Stimulated activated CD4-positive, alpha-beta T cell treated with anti-CD3 and anti-CD28 coated beads, Interleukin-15, amount 100 ng/mL, for 1 hour (primary cell): ENCODE measurements around the gene CD68.

ENCODE experiments used
- DNase-seq, 2 donors: peaks; one replicate each; pipeline ENCODE4 v3.0.0-alpha.2; 2020; ENCODE audit warnings: low read depth in 1 of 2, low spot score in 1 of 2

Gene CD68

GRCh38 chr17:7559320-7560171 is 19.9 kb upstream of the CD68 start:
- DNase-seq, result no peak

DNA sequence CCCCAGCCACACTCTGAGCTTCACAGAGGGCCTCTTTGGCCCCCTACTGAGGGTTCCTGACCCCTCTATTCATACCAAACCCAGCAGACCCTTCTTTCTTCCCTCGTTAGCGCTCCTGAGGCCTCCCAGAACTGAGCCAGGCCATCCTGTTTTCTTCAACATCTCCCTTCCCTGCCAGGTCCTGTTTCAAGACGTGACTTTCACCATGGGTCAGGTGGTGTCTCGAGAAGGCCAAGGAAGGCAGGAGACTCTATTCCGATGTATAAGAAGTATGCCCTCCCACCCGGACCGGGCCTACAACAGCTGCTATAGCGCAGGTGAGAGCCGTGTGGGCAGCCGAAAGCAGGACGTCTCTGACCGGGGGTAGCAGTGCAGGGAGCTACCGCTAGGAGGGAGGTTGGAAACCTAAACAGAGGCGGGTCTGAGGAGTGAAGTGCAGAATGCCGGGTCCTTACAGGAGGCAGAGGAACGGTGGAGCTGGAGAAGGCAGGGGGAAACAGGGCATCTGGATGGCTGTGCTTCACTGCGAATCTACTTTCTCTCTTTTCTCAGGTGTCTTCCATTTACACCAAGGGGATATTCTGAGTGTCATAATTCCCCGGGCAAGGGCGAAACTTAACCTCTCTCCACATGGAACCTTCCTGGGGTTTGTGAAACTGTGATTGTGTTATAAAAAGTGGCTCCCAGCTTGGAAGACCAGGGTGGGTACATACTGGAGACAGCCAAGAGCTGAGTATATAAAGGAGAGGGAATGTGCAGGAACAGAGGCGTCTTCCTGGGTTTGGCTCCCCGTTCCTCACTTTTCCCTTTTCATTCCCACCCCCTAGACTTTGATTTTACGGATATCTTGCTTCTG is 19.0 kb upstream of the CD68 start:
- peak in 1 of 2 donors; percentile 48 for DNase-seq

DNA sequence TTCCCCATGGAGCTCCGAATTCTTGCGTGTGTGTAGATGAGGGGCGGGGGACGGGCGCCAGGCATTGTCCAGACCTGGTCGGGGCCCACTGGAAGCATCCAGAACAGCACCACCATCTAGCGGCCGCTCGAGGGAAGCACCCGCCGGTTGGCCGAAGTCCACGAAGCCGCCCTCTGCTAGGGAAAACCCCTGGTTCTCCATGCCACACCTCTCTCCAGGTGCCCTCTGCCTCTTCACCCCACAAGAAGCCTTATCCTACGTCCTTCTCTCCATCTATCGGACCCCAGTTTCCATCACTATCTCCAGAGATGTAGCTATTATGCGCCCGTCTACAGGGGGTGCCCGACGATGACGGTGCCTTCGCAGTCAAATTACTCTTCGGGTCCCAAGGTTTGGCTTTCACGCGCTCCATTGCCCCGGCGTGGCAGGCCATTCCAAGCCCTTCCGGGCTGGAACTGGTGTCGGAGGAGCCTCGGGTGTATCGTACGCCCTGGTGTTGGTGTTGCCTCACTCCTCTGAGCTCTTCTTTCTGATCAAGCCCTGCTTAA is 18.3 kb upstream of the CD68 start:
- DNase-seq, result peak; percentile 73 to 77

GRCh38 chr17:7561589-7562207 is 17.7 kb upstream of the CD68 start, which contains the start of gene SENP3:
Gene SENP3 (plus strand): TSS chr17:7561919. CDS start chr17:7563077, 1,158 bp downstream.
- peak; percentile 82 to 88 for DNase-seq

GRCh38 chr17:7562208-7562605 is 17.2 kb upstream of the CD68 start:
- DNase-seq, result no peak

GRCh38 chr17:7563115-7563869 is 16.1 kb upstream of the CD68 start:
- DNase-seq, result no peak

DNA sequence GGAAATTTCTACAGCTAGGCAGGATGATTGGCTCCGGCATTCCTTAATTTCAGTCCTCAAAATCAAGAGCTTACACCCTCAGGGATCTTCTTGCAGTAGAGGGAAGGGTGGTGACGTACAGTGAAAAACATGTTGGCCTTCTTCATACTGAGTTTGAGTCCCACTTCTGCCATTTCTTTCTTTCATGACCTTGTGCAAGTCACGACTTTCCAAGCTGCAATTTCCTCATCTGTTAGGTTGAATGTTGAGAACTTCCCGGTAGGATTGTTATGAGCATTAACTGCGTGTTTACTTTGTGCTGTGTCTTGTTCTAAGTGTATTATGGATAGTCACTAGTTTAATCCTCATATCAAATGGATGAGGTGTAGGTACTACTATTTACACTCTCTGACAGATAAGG is 9.9 kb upstream of the CD68 start:
- no peak for DNase-seq

DNA sequence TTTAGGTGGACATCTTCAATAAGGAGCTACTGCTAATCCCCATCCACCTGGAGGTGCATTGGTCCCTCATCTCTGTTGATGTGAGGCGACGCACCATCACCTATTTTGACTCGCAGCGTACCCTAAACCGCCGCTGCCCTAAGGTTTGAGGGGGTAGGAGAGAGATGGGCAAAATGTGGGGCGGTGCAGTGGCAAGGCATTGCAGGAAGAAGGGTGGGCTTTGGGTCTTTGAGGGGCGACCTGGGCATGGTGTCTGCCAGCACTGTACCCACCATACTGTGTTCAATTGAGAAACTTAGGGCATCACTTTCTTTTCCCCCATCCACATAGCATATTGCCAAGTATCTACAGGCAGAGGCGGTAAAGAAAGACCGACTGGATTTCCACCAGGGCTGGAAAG is 9.1 kb upstream of the CD68 start:
- DNase-seq, result no peak

DNA sequence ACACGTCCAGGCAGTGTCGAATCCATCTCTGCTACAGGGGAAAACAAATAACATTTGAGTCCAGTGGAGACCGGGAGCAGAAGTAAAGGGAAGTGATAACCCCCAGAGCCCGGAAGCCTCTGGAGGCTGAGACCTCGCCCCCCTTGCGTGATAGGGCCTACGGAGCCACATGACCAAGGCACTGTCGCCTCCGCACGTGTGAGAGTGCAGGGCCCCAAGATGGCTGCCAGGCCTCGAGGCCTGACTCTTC is 7.2 kb upstream of the CD68 start:
- DNase-seq, result no peak

- DNase-seq, result peak; percentile 100
These were observed 6.7 kb upstream of the CD68 start for GRCh38 chr17:7572588-7573323.

- DNase-seq, result peak; percentile 82 to 86
These were observed 5.9 kb upstream of the CD68 start for GRCh38 chr17:7573324-7574080.

DNA sequence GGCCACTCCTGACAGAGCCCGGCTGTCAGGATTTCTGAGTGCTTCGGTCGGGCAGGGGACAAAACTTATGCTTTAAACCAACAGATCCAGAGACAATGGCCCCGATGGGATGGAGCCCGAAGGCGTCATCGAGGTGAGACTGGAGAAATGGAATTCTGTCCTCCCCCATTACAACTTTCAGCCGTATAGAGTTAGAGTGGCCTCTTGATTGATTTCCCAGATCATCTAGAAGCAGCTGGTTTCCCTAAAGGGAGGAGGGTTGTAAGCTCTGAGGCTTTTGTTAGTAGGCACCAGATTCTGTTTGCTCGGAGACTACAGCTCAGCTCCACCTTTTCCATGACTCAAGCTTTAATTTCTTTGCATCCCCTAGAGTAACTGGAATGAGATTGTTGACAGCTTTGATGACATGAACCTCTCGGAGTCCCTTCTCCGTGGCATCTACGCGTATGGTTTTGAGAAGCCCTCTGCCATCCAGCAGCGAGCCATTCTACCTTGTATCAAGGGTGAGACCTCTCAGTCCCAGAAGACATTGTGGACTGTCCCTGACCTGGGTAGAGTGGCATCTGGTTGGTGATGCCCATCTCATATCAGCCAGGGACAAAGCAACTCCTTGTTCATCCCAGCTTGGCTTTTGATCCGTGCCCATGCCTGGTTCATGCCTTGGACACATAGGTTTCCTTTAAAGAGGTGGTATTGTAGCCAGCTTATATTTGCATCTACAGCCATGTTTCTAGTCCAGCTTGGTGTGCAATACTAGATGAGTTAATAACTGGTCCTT is 5.1 kb upstream of the CD68 start:
- DNase-seq, result no peak

GRCh38 chr17:7575481-7575883 is 4.0 kb upstream of the CD68 start:
- no peak for DNase-seq

DNA sequence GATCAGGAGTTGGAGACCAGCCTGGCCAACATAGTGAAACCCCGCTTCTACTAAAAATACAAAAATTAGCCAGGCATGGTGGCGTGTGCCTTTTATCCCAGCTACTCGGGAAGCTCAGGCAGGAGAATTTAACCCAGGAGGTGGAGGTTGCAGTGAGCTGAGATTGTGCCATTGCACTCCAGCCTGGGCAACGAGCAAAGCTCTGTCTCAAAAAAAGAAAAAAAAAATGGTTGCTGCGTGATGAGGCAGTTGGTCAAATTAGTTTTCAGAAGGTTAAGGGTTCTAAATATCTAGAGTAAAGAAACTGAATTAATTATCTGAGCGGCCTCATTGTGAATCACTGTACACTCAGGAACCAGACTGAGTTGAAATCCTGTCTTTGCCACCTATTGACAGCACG is 3.5 kb upstream of the CD68 start:
- no peak for DNase-seq

GRCh38 chr17:7576432-7576937 is 3.0 kb upstream of the CD68 start:
- no peak for DNase-seq

GRCh38 chr17:7577327-7578199 is 1.9 kb upstream of the CD68 start:
- no peak for DNase-seq

DNA sequence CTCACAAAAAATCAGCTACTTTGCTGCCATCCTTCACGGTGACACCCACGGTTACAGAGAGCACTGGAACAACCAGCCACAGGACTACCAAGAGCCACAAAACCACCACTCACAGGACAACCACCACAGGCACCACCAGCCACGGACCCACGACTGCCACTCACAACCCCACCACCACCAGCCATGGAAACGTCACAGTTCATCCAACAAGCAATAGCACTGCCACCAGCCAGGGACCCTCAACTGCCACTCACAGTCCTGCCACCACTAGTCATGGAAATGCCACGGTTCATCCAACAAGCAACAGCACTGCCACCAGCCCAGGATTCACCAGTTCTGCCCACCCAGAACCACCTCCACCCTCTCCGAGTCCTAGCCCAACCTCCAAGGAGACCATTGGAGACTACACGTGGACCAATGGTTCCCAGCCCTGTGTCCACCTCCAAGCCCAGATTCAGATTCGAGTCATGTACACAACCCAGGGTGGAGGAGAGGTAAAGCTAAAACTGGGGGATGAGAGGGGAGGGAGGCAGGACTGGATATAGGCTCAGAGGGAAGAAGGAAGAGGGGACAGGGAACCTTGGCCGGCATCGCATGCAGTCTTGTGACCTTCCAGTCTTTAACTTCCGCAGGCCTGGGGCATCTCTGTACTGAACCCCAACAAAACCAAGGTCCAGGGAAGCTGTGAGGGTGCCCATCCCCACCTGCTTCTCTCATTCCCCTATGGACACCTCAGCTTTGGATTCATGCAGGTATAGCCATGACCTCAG is 581 bp downstream of the CD68 start:
- no peak for DNase-seq
